Type B pancreatic cell (in vitro differentiated cells): Measurements from ENCODE around the gene NAA10. TPM values are rescaled to one million over a fixed set of nuclear protein-coding genes. Genes with fewer than 3 reads are reported as not detected.
A peak's percentile ranks its signal among the peaks of the same experiment; 100 is the strongest.

Experiments
- DNase-seq: peaks from one replicate; pipeline ENCODE4 v3.0.0; 2021; ENCODE audit warnings: mixed read lengths; ENCODE audit not compliant: unreplicated experiment; ENCODE audit errors: extremely low spot score
- H3K27ac Mint-ChIP-seq: 2 replicates; pipeline ENCODE4 v1.8.0; 2021; ENCODE audit warnings: mild to moderate bottlenecking, mixed read lengths
- H3K27me3 Mint-ChIP-seq: 2 replicates; pipeline ENCODE4 v1.8.0; 2021; ENCODE audit warnings: mixed read lengths
- H3K36me3 Mint-ChIP-seq: 2 replicates; pipeline ENCODE4 v1.8.0; 2021; ENCODE audit warnings: mixed read lengths
- H3K4me1 Mint-ChIP-seq: one replicate; pipeline ENCODE4 v1.8.0; 2021; ENCODE audit warnings: mixed read lengths; ENCODE audit not compliant: unreplicated experiment
- H3K4me3 Mint-ChIP-seq: 2 replicates; pipeline ENCODE4 v1.8.0; 2021; ENCODE audit warnings: mild to moderate bottlenecking, mixed read lengths
- H3K9me3 Mint-ChIP-seq: 2 replicates; pipeline ENCODE4 v1.8.0; 2021; ENCODE audit warnings: mixed read lengths
- CTCF ChIP-seq: fragments of 200-600 bp; sonication (generic); conservative IDR thresholded peaks from 2 replicates; pipeline ENCODE4 v1.5.0; 2021; ENCODE audit warnings: antibody characterized with exemption, mild to moderate bottlenecking
- total RNA-seq: library from RNA; stranded (reverse); gene quantifications from 2 replicates; pipeline ENCODE4 v1.2.1, GENCODE V29; 2021; ENCODE audit warnings: low replicate concordance

Gene NAA10
- total RNA-seq, 1 donor from 2014 or later: 82.7 TPM

GRCh38 chrX:153924149-153924861 is 10.5 kb downstream of the NAA10 start:
- peak; percentile 51 for TF ChIP-seq CTCF
- Mint-ChIP-seq H3K4me1 (peaks cover 7% of the 10 kb centered on the region), H3K9me3 (no peaks in the 10 kb centered on the region), H3K36me3 (no peaks in the 10 kb centered on the region), H3K27me3 (no peaks in the 10 kb centered on the region), H3K4me3 (no peak overlapping the region), H3K27ac (no peak overlapping the region)
- no peak for DNase-seq

- no peaks in the 10 kb centered on the region for H3K4me1 Mint-ChIP-seq
- H3K9me3 Mint-ChIP-seq: no peaks in the 10 kb centered on the region
- no peak for DNase-seq
- H3K27ac Mint-ChIP-seq: no peak overlapping the region
- no peak overlapping the region for H3K4me3 Mint-ChIP-seq
- TF ChIP-seq CTCF: peak; percentile 40
- no peaks in the 10 kb centered on the region for H3K27me3 Mint-ChIP-seq
- no peaks in the 10 kb centered on the region for H3K36me3 Mint-ChIP-seq
Measured at GRCh38 chrX:153922932-153923857, 11.6 kb downstream of the NAA10 start.

DNA sequence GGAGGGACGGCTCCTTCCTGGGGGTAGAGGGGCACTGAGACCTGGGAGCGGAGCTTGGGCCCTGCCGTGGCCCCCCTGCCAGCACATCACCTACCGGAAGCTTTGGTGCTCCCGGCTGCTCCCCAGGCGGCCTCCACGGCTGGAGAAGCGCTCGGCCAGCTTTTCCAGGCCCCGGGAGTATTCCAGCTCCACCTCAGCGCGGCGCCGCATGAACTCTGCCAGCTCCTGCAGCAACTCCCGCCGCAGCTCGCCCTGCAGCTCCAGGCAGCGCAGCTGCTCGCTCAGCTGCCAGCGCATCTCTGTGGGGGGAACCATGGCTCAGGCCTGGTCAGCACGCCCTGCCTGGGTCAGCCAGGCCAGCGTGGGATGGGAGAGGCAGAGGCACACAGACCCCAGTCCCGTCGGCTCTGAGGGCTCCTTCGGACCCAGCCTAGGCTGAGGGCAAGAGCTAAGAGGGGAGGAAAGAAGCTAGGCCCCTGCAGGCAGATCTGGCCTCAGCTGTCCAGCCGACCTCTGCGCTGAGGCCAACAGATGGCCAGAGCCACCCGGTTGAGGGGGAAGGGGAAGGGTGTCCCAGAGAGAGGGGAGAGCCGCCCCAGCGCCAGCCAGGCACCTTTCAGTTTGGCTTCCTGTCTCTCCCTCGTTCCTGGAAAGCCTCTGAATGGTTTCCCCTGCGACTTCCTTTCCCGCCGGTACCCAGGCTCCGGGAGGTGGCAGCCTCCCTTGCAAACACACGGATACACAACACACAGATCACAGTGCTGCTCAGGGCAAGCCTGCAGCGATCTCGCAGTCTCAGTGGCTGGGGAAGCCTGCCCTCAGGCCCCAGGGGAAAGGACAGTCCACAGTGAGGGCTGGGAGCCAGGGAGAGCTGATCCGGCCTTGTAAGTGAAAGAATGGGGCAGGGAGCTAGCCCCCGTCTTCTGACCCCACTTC is 13.1 kb downstream of the NAA10 start:
- H3K27me3 Mint-ChIP-seq: no peaks in the 10 kb centered on the region
- TF ChIP-seq CTCF: no peak
- no peak overlapping the region for H3K27ac Mint-ChIP-seq
- no peaks in the 10 kb centered on the region for H3K4me1 Mint-ChIP-seq
- H3K36me3 Mint-ChIP-seq: no peaks in the 10 kb centered on the region
- H3K4me3 Mint-ChIP-seq: no peak overlapping the region
- DNase-seq: no peak
- H3K9me3 Mint-ChIP-seq: no peaks in the 10 kb centered on the region

GRCh38 chrX:153921070-153921469 is 13.8 kb downstream of the NAA10 start:
- no peak overlapping the region for H3K27ac Mint-ChIP-seq
- no peaks in the 10 kb centered on the region for H3K4me1 Mint-ChIP-seq
- no peak for TF ChIP-seq CTCF
- no peaks in the 10 kb centered on the region for H3K9me3 Mint-ChIP-seq
- H3K27me3 Mint-ChIP-seq: no peaks in the 10 kb centered on the region
- H3K36me3 Mint-ChIP-seq: no peaks in the 10 kb centered on the region
- H3K4me3 Mint-ChIP-seq: no peak overlapping the region
- DNase-seq: no peak

DNA sequence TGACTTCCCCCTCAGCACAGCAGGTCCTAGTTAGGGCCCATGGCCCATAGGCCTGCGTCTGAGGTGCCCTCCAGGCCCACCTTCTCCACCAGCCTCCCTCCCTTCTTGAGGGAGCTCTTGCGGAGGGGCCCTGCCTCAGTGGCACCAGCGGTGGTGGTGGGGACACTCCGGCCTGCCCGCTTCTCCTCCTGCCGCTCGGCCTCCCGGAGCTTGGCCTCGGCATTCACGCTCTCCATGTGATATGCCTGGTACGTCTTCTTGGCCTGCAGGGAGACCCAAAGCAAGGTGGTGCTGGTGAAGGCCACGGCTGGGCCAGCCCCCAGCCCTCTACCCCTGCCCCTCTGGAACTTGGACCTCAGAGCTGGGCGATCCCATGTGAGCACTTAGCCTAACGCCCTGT is 14.3 kb downstream of the NAA10 start:
- H3K27ac Mint-ChIP-seq: no peak overlapping the region
- no peaks in the 10 kb centered on the region for H3K27me3 Mint-ChIP-seq
- no peak for DNase-seq
- H3K9me3 Mint-ChIP-seq: no peaks in the 10 kb centered on the region
- H3K4me3 Mint-ChIP-seq: no peak overlapping the region
- H3K36me3 Mint-ChIP-seq: no peaks in the 10 kb centered on the region
- no peak for TF ChIP-seq CTCF
- H3K4me1 Mint-ChIP-seq: no peaks in the 10 kb centered on the region
